HG03342 (cell line): Measurements from ENCODE around the gene TFAP2E.

Experiments used
- ATAC-seq: cut with Tn5 transposase; IDR thresholded peaks from one replicate; pipeline ENCODE4 v1.9.1; 2021; ENCODE audit warnings: mild to moderate bottlenecking, moderate library complexity; ENCODE audit not compliant: unreplicated experiment

TFAP2E gene

GRCh38 chr1:35640380-35641232 lies 67.5 kb downstream of the TFAP2E start:
- ATAC-seq: no peak

GRCh38 chr1:35641233-35641866 lies 68.2 kb downstream of the TFAP2E start, which contains the start of gene PSMB2:
TSS of gene PSMB2 (minus strand) at chr1:35641526. CDS start at chr1:35641432, 94 bp downstream.
- ATAC-seq: peak; percentile 75

- no peak for ATAC-seq
Measured at GRCh38 chr1:35642471-35642955, 69.4 kb downstream of the TFAP2E start.

GRCh38 chr1:35644204-35644603 lies 71.1 kb downstream of the TFAP2E start:
- no peak for ATAC-seq
